HG02943 (cell line): ENCODE results near the gene AGT.
"Not testable (repeated sequence)": the region's sequence is repeated elsewhere in the genome, so short reads cannot be mapped to it uniquely, and the experiment has no call there.

Source experiments
- ATAC-seq: cut with Tn5 transposase; IDR thresholded peaks from one replicate; pipeline ENCODE4 v1.9.1; 2021; ENCODE audit warnings: mild to moderate bottlenecking, low read depth, moderate library complexity; ENCODE audit not compliant: unreplicated experiment

AGT gene

DNA sequence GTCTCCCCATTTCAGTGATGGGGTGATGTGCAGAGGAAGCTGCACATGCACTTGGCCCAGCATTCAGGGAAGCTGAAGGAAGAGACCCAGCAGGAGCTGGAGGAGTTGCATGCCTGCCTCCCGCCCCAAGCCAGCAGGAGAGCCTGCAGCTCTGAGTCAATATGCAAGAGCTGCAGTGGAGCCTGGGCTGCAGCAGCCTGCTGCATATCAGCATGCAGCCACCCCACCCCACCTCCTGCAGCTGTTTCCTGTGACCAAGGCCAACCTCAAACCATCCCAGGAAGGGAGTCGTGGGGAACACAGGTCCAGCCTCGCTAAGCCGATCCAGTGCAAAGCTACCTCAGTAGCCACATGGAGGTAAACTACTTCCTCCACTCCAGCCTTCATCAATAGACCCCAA lies 18.9 kb downstream of the AGT start:
- no peak for ATAC-seq

- ATAC-seq: no peak
These were observed 19.5 kb downstream of the AGT start for GRCh38 chr1:230694464-230694863.

DNA sequence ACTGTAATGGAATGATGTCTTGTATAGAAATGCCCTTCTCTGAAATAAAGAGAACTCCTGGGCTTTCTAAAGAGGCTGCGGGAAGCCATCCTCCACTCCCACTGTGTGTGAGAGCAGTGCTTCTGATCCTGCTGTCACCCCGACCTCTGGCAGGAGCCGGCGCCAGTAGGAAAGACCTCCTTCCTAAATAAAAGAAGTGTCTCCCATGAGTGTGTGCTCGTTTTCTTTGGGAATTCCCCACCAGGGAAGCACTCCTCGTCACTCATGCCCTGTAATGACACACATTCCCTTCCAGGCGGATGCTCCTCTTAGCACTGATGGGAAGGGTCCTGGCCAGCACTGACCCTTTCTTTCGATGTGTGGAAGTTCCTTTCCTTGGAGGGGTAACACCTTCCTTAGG lies 20.1 kb downstream of the AGT start:
- no peak for ATAC-seq

DNA sequence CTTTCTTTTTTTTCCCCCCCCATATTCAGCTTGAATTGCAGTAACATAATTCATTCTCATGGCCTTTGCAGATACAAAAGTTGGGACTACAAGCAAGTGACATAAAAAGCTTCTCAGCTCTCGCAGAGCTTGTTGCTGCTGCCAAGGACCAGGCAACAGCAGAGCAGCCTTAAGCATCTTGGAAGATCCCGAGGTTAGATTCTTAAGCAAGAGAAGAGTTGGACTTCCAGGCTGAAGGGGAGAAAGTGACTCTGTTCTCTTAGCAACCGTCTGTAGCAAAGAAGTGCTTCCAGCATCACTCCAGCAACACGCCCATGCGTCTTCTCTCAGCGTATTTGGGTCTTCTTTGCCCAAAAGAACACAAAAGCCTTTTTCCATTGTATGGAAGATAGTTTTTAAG lies 20.7 kb downstream of the AGT start:
- ATAC-seq: no peak

DNA sequence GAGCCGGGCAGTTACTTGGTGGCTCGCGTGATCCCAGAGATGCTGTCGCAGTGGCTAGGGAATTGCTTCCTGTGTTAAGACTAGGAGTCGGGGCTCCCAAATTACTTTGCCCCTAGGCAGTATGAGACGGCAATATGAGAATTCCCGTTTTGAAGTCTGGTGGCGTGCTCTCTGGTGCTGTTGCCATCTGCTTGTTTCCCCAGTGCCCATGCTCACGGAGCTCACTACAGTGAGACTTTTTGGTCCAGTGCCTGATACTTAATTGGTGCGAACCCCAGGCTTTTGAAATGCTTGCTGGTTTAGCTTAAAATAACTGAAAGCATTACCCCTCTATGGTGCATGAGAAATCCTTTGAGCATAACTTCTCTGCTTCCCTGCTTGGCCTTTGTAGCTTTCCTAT lies 22.3 kb downstream of the AGT start:
- ATAC-seq: no peak

GRCh38 chr1:230690101-230690500 lies 23.8 kb downstream of the AGT start:
- ATAC-seq: no peak

DNA sequence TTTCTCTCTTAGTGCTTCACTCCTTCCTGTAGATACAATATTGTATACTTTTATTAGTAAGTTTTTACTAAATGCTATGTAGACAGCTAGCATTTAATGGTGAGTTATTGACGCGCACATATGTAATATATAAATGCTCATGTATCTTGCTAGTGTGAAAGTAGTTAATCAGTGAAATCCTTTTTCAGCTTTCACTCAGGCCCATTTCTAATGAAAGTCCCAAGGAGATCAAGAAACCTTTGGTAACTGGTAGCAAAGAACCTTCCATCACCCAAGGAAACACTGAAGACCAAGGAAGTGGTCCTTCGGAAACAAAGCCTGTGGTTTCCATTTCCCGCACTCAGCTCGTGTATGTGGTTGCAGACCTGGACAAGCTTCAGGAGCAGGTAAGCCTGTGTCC lies 27.2 kb downstream of the AGT start:
- no peak for ATAC-seq

DNA sequence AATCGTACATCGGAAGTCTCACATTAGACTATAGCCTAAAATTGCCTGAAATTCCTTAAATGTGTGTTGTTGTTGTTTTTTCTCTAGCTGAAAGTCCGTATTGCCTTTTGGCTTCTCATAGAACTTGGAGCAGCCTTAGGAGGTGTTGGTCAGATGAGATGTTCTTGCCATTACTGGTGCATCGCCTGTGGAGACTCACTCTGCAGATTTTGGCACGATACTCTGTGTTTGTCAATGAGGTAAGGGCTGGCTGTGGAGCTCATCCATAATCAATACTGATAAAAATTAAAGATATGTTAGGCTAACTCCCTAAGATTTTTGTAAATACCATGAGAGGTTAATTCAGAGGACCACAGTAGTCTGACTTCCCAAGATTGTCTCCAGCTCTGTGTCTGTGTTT lies 28.9 kb downstream of the AGT start:
- no peak for ATAC-seq

DNA sequence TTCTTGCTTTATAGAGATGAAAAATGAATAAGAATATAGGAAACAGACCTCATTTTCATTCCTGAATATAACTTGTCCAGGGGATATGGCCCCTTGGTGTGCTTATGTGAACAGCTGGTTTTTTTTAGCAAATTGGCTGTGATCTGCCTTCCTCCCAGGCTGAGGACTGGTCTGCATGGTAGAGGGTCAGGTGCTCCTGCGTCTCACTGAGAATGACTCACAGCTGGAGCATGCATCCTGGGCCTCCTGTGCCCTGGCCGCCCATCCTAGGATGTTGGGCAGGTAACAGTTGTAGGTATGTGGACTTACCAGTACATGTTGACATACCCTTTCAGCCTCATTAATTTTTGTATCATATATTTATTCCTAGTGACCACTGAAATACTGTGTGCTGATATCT lies 29.8 kb downstream of the AGT start:
- no peak for ATAC-seq

DNA sequence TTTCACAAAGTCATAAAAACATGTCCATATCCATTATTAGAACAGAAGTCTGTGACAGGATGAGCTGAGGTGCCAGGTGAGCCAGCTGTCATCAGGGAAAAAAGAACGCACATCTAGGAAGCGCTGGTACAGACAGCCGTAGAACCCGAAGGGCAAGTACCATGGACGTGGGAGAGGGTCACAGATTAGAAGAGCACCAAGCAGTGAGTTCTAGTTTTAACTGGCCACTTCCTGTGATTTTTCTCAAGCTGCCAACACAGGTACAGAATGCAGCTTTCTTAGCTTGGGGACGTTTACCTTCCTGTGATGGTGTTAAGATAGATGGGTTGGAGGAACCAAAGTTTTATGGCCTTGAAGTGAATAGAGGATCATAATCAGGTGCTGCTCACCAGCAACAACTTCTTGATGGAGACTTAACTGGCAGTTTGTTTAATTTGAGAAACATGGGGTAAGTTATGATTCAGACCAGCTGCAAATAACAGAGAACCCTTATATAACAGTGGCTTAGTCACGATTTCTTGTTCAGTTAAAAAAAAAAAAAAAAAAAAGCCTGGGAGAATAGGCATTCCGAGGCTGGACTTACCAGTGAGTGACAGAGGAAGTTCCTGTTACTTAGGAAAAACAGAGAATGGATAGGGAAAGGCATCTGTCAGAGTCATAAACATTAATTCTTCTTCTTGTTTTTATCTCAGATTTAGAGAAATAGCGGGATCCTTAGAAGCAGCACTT lies 30.9 kb downstream of the AGT start:
- ATAC-seq: no peak

- no peak for ATAC-seq
These were observed 31.6 kb downstream of the AGT start for GRCh38 chr1:230682274-230682673.

- ATAC-seq: no peak
These were observed 32.3 kb downstream of the AGT start for GRCh38 chr1:230681599-230681998.

DNA sequence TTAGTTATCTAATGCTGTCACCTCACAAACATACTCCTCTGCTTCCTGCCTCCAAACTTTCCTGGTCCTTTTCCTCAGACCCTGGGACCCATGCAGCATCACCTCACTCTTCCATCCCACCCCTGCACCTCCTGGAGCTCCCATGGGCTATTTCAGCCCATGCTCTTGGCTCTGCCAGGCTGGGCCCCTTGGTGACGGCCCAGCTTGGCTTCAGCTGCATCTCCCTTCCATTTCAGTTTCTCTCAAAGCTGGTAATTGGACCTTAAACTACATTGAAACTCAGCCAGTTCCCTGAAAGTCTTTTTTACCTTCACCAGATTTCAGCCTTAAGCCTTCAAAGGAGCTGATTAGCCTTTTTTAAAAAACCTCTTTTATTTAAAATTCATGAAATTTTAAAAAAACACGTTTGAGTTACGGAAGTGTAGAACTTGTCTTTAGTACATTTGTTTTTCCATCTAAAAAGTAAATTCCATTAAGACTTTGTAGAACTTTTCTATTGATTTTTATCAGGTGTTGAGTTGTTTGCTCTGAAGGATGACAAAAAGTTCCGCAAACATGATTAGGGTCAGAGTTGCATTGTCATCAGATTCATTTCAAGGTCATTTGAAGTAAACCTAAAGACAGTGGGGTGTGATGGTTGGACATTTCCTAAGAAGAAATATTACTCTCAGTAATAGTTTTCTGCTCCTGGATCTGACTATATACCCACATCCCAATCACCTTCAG lies 33.5 kb downstream of the AGT start:
- no peak for ATAC-seq

GRCh38 chr1:230679825-230680224 lies 34.1 kb downstream of the AGT start:
- ATAC-seq: no peak

DNA sequence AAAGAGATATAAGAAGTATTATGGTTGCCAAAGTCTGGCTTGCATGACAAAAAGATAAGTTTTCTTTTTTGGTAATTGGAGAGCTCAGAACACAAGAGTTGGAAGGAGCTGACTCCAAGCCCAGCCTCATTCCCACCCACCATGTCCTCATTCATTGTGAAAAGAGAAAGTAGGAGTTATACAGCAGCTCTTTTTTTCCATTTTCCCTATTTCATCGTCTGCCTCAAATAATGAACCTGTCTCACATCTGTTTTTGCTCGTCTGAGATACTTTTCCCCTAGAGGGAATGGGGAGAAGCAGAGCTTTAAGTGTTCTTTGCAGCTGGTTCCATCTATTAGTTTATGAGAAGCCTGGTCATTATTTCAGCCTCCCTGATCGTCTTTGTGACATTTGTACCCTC lies 34.7 kb downstream of the AGT start:
- ATAC-seq: no peak

DNA sequence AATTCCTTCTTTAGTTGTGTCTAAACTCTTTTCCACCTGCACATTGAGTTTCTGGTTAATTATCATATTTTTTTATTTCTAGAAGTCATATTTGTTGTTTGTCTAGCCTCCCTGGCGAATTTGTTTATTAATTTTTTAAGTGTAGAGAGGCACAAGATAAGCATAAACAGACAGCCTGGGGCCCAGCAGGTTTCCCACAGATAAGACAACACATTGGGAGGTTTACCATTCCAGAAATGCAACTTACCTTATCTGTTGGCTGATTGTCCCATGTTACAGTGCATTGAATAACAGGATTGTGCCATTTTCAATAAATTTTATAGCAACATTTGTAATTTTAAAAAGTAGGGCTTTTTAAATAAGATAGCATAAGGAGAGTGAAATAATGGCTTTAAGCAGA lies 36.7 kb downstream of the AGT start:
- ATAC-seq: no peak

DNA sequence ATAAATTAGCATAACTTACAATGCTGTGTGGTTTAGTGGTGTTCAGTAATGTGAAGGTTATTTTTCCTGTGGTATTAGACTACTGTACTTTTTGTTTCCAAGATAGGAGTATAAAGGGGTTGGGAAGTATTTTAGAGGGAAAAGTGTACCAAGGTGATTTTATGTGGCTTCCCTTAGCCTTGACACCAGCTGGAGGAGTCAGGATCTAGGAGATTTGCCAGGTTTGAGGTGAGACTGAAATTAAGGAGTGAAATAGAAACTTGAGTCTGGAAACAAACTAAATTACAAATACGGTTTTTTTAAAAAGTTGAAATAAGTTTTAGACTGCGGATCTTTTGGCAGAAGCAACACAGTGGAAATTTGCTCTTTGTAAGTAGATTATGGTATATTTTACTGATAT lies 39.3 kb downstream of the AGT start:
- ATAC-seq: no peak

- ATAC-seq: no peak
These were observed 44.4 kb downstream of the AGT start for GRCh38 chr1:230669543-230669942.

DNA sequence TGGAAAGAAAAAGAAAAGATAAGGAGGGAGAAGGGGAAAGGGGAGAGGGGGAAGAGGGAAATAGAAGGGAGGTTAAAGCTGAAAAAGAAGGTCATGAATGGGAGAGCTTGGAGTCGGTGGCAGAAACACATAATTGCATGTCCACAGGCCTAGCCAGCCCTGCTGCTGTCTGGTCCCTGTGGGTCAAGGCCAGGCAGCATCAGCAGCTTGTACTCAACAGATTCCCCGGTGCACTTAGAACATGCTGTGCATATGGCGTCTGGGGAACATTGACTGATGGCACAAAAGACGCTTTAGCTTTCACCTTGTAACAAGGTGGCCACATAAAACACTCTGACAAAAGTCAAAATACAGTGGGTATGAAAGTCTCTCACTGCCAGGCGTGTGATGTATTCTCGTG lies 45.7 kb downstream of the AGT start:
- ATAC-seq: no peak

DNA sequence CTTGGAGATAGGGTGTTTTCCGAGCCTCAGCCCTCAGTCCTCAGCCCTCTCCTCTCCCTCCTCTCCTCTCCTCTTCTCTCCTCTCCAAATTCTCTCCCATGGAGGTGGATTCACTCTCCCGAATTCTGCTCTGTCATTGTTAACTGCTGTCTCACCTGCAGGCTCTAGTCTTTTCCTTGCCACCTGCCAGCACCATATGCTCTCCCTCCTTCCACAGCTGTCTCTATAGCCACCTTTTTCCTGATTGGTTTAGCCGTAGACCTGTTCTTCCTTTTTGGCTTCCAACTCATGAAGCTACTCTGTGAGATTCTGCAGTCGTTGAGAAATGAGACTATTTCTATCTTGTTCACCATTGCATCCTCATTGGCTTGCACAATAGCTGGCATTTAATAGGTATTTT lies 51.9 kb downstream of the AGT start:
- no peak for ATAC-seq

GRCh38 chr1:230658691-230659090 lies 55.2 kb downstream of the AGT start:
- no peak for ATAC-seq

GRCh38 chr1:230658103-230658502 lies 55.8 kb downstream of the AGT start:
- not testable (repeated sequence) for ATAC-seq
